ENCODE measurements around the gene SMC6. TPM values are rescaled to one million over a fixed set of nuclear protein-coding genes. Genes with fewer than 3 reads are reported as not detected.
A peak's percentile ranks its signal among the peaks of the same experiment; 100 is the strongest.

SMC6 gene, protein sequence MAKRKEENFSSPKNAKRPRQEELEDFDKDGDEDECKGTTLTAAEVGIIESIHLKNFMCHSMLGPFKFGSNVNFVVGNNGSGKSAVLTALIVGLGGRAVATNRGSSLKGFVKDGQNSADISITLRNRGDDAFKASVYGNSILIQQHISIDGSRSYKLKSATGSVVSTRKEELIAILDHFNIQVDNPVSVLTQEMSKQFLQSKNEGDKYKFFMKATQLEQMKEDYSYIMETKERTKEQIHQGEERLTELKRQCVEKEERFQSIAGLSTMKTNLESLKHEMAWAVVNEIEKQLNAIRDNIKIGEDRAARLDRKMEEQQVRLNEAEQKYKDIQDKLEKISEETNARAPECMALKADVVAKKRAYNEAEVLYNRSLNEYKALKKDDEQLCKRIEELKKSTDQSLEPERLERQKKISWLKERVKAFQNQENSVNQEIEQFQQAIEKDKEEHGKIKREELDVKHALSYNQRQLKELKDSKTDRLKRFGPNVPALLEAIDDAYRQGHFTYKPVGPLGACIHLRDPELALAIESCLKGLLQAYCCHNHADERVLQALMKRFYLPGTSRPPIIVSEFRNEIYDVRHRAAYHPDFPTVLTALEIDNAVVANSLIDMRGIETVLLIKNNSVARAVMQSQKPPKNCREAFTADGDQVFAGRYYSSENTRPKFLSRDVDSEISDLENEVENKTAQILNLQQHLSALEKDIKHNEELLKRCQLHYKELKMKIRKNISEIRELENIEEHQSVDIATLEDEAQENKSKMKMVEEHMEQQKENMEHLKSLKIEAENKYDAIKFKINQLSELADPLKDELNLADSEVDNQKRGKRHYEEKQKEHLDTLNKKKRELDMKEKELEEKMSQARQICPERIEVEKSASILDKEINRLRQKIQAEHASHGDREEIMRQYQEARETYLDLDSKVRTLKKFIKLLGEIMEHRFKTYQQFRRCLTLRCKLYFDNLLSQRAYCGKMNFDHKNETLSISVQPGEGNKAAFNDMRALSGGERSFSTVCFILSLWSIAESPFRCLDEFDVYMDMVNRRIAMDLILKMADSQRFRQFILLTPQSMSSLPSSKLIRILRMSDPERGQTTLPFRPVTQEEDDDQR
- 23.9 and 28.5 TPM in 2 replicates for total RNA-seq (2014; rRNA removed; shearing (Covaris generic))

DNA sequence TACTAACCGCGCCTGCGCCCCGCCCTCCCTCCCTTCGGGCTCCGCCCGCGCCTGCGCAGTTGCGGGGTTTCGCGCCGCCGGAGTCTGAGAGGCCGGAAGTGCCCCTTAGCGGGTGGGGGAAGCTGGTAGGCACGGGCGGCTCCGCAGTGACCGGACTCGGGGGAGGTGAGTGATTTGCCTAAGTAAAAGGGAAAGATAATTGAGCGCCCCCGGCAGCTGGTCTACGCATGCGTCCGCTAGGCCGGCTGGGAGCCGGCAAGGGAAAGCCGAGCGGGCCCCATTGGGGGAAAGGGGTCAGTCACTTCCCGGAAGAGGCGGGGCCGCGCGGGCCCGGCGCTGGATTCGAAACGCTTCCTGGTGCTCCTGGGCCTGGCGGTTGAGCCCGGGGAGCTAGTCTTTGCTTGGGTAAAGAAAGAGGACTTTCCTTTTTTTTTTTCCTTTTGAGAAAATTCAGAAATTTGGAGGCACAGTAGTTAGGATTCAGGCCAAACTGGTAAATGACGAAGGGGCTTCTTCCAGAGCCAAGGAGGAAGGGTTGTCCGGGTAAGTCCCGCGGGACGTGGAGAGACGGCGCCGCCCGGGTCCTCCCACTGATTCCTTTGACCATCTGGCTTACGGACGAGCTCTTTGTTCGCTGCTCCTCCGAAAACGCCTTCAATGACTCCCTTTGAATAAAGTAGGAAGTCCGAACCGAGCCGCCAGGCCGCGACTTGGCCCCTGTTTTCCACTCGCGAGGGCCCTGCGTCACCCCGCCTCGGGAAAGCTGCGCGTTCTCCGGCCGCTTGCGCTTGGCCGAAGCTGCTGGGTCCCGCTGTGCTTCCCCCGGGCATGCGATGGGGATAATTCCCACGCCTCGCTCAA is at the start of gene SMC6, which contains the start of gene GEN1:
Gene SMC6 (minus strand): TSS at position 8 of the 861 bp plus-strand sequence. CDS start 7,864 bp downstream, outside the sequence.
Gene GEN1 (plus strand): TSS at position 336 of the 861 bp plus-strand sequence. CDS start 5,806 bp downstream, outside the sequence.
- DNase-seq (ENCODE audit: low read depth), result peak; percentile 91

DNA sequence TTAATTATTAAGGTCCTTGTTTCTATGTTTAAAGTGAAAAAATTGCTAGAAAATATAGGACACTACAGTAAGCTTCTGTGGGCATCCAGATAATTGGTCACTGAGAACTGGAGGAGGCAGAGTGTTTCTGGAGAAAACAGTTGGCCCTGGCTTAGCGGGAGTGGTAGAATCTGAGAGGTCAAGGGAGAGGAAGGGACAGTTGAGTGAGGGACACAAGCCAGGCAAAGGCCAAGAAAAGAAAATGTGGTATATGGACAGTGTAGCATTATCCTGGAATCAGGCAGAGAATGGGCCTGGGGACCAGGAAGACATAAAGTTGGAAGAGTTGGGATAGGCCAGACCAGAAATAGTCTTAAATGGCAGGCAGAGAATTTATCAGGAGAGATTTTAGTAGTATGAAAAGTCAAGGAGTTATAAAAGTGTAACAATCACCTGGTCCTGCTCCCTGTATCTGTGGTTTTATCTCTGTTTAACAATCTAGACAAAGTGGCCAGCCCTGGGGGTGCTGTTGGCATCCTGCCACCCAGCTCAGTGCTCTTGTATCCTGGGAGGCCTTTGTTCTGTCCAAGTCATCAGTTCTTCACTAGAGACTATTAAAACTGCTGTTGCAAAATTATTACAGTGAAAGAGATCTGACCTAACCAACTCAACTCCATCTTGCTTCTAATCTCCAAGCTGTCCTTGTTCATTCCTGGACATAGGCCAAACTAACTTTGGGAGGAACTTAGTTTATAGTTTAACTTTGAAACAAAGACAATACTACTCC is 47.3 kb upstream of the SMC6 start:
- DNase-seq (ENCODE audit: low read depth), result peak; percentile 63

DNA sequence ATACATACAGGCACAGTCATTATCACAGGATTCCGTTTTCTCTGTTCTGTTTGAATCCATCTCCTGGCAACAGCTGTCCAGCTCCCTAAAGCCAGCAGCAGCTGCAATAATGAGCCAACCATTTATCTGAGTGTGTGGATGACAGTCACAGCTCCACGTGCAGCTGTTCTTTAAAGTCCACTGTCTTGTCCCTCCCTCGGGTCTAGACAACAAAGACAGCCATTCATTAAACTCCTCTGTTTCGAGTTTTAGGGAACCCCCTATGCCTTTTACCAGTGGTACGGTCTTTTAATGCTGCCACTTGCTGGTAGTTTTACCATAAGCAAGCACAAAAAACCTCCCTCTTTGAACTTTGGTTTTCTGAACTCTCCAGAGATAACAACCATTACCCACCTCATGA is 46.6 kb upstream of the SMC6 start:
- DNase-seq (ENCODE audit: low read depth), result peak; percentile 63

DNA sequence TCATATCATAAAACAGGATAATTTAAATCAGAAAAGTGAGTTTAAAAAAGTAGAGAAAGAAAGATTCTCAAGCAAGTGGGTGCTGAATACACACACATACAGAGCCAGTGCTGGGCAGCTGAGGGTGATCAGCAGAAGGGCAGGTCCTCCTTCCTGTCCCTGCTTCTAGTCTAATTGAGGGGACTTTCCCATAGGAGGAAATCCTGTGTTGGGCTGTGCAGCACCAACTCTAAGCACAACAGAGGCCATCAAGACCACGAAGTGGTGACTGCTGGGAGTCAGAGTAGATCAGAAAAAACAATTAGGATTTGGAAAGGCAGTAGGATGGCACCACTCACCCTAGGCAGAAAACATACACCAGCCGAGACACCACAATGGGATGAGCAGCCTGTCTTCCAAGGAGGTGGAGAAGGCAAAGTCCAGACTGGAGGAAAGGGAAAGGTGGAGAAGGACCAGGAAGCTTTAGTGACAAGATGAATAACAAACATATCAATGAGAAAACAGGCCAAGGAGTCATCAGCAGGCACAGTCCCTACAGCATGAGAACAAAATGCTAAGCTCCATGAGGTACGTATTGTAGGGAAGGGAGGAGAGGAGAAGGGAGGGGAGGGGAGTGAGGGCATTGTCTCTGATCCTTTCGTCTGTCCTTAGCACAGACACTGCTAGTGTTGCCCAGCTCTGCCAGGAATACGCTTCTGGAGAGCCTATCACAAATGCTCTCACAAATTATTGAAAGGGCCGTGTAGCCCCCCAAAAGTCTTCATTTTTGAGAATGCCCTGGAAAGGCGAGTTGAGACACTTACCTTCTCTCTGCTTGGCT is 45.9 kb upstream of the SMC6 start:
- DNase-seq (ENCODE audit: low read depth), result no peak

DNA sequence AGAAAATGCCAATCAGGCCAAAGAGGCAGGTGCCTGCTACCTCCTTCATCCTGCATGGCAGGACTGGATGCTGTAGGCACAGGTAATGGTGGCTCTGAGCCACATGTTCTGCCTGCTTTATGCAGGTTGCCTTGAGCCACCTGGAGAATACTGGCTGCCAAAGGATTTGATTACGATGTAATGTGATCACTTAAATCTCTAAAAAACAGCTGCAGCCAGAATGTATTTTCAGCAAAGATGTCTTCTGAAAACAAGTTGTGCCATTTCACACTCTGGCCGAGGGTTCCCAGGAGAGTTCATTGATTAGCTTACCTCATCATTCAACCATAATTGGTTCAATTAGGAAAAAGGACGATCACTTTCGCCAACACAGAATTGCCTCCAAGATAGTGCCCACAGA is 44.7 kb upstream of the SMC6 start:
- DNase-seq (ENCODE audit: low read depth), result no peak

DNA sequence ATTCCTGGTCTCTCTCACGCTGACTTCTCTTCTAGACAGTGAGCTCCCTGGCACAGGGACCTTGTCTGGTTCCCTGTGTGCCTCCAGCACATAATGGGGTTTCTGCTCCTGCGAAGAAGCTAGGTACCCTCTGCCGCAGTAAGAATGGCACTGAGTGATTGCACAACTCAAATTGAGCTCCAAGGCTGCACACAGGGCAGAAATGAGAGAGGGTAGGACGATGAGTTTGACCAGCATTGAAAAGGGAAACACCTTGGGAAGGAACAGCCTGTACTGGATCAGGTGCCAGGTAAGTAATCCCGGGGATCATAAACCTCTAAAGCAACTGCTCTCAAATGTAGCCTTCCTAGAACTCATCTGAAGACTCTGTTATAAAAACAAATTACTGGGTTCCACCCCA is 41.7 kb upstream of the SMC6 start:
- no peak for DNase-seq (ENCODE audit: low read depth)

DNA sequence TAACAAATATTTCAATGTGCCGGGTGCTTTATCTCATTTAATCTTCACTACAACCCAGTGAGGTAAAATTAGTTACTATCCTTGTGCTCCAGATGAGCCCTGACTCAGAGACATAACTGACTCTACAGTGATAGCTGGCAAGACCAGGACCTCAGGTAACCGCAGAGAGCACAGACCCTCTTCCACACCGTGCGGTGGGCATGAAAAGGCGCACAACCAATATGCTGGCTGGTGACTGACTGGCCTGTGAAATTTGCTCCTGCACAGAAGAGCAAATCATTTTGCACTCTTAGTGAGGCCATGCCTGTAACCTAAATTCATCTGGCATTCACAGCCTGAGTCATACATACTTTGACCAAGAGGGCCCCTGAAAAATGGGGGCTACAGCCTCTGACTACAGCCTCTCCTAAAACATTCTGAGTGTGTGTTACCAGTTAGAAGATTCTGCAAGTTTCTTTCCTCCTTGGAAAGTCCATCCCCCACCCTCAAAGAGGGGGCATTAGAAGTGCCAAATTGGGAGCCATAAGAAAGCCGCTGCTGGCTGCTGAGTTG is 40.3 kb upstream of the SMC6 start:
- no peak for DNase-seq (ENCODE audit: low read depth)

DNA sequence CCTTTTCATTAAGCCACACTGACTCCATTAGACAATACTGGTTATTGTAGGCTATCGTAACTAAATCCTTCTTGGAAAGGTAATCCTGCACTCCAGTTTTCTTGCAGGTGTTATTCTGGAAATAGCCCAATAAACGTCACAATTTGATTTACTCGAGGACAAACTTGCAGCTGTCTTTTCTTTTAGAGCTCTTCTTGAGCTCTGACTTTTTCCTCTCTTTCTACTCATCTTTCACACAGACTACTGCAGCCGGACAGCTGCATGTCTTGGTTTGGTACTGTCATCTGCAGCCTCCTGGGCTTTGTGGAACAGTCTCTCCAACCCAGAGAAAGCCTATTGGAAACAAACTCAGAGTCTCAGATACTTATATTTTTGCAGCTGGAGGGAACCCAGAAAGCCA is 39.7 kb upstream of the SMC6 start:
- no peak for DNase-seq (ENCODE audit: low read depth)

DNA sequence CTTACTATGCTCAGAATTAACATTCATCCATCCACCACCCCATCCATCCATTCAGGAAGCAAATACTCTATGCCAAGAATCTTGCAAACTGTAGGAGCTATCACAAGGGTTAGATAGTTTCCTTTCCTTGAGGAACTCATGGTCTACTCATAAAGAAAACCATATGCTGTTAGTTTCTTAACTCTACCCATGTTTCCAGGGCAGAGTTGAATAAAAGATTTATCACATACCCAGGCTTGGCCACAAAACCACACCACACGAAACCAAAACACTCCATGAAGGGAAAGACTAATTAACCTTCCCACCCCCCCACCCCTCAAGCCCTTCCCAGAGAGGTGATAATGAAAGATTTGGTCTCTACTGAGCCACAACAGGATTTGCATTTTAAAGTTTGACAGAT is 38.9 kb upstream of the SMC6 start:
- DNase-seq (ENCODE audit: low read depth), result no peak

DNA sequence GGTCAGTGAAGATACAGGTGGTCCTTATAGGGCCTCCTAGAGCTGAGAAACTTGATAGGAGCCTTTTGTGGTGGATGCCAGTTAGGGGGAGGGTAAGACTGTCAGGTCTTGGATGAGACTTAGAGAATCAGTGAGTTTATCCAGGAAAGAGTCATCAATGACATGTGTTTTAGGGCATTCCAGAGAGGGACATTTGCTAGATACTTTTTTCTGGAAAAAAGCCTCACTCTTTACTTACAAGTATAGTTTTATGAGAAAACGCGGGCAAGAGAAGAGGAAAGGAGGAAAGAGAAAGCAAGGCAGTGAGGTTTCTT is 38.2 kb upstream of the SMC6 start:
- DNase-seq (ENCODE audit: low read depth), result no peak

DNA sequence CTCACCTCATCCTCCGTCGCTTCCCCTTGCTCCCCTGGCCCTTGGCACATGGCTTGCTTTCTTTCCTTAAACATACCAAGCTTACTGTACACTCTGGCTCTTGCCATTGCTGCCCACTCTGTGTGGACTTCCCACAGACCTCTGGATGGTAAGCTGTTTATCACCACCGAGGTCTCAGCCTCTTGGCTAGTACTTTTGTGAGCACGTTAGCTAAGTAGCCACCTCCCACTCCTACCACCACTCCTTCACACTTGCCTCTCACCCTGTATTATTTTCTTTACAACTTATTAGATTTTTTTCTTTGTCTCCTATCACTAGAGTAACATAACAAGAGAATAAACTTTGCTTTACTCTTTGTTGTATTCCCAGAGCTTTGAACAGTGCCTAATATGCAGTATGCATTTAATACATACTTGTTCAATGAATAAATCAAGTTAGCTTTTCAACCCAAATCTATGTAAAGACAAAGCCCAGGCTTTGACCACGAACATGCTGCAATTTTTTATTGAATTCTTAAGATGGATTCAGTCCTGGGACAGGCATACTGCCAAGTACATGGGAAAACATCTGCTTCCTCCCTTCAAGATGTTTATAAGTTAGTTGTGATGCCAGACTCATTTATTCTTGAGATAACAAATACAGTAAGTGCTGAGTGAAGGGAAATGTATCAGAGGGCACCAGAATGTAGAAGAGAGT is 37.7 kb upstream of the SMC6 start:
- DNase-seq (ENCODE audit: low read depth), result peak; percentile 37

DNA sequence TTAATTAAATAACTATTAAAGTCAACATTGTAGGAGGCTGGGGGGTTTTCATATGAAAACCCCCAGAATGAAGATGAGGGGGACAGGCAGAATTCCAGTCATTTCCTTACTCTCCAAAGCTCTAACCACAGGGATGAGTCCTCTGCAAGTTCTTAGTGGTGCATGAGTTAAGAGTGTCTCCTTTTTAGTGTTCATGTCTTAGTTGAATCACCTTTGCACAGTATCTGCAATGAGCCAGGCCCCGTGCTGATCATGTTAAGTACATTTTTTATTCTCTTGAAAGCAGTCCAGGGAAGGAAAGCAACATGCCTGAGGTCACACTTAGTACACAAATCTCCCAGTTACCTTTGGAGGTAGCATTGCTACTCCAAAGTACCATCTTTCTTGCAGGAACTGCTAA is 36.9 kb upstream of the SMC6 start:
- no peak for DNase-seq (ENCODE audit: low read depth)

DNA sequence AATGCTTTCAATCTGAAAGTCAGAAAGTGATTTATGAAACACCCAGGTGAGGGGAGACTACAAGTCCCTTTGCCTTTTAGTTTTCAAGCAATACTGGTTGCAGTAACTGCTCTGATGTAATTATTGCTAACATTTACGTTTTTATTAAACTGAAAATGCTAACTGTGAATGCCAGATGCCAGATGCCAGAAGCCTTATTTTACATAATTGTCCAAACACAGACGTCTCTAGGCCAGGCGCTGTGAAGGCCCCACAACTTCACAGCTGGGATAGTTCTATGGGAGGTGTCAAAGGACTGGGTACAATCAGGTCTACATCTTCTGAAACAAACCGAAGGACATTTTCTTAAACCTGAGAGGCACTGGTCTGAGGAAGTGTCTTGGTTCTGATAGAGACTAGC is 35.2 kb upstream of the SMC6 start:
- DNase-seq (ENCODE audit: low read depth), result no peak

DNA sequence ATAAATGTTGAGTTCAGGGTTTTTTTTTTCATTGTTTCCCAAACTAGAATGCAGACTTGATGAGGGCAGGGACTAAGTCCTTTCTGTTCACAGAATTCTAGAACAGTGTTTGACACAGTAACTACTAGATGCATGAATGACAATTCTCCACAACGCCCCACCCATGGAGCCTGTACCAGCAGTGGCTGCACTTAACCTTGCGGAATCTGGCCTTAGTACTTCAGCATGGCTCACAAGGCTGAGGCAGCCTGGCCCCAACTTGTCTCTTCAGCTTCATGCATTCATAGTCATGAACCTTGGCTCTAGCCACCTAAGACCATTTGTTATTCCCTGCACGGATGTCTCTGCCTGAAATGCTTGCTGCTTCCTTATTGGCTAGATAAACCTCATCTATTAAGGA is 33.1 kb upstream of the SMC6 start:
- no peak for DNase-seq (ENCODE audit: low read depth)

DNA sequence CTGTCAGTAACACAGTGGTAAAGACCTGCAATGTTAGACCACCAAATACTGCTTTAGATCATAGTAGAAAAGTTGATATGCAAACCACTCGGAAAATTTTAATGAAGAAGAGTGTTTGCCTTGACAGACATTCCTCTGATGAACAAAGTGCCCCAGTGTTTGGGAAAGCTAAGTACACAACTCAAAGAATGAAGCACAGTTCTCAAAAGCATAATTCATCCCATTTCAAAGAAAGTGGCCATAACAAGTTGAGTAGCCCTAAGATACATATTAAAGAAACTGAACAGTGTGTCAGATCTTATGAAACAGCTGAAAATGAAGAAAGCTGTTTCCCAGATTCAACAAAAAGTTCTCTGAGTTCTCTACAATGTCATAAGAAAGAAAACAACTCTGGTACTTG is 27.9 kb upstream of the SMC6 start:
- peak; percentile 38 for DNase-seq (ENCODE audit: low read depth)

DNA sequence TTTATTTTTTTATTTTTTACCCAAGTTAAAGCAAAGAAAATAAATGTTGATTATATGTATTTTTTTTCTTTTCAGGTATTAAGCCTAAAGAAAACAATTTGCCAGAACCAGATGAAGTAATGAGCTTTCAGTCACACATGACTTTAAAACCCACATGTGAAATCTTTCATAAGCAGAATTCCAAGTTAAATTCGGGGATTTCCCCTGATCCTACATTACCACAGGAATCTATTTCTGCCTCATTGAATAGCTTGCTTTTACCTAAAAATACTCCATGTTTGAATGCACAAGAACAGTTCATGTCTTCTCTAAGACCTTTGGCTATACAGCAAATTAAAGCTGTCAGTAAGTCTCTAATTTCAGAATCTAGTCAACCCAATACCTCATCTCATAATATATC is 26.9 kb upstream of the SMC6 start:
- no peak for DNase-seq (ENCODE audit: low read depth)

DNA sequence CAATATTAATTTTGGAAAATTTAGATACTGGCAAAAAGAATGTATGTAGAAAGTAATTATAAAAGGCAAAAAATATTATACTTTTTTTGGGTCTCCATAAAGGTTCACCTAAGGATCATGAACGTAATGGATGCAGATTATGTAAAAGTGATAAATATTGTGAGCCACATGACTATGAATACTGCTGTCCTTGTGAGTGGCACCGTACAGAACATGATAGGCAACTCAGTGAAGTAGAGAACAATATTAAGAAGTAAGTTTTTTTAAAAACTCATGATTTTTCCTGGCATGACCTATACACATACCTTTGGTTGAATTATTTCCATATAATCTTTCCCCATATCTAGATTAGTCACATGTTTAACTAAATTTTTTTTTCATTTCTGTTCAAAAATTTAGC is 18.9 kb upstream of the SMC6 start:
- no peak for DNase-seq (ENCODE audit: low read depth)

DNA sequence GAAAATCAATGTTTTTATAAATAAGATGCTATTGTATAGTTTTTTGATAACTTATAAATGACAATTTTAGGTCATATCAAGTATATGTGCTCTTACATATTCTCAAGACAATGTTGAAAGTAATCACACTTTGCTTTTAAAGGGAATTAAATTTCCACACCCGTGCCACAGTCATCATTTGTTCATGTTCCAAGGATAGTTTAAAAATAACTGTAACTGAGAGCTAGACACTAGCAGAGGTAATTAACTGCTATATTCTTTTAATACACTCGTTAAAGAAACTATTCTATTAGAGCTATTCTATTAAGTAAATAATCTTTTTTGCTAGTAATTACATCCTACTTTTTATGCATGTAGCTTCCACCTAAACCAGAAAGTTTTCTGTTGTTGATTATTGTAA is 18.3 kb upstream of the SMC6 start:
- DNase-seq (ENCODE audit: low read depth), result no peak

DNA sequence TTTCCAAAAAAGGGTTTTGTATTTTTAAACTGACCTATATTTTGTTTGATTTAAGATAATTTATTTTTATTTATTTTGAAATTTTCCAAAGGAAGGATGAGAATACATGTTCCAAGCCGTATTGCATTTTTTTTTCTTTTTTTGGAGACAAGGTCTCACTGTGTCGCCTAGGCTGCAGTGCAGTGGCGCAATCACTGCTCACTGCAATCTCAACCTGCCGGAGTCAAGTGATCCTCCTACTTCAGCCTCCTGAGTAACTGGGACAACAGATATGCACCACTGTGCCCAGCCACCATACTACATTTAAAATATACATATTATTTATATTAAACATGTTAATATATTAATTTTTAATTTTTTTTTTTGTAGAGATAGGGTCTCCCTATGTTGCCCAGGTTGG is 15.3 kb upstream of the SMC6 start:
- no peak for DNase-seq (ENCODE audit: low read depth)
